ENCODE measurements around the gene LDLRAD4.
"Not testable (repeated sequence)": the region's sequence is repeated elsewhere in the genome, so short reads cannot be mapped to it uniquely, and the experiment has no call there.

Gene LDLRAD4

GRCh38 chr18:13688191-13689136, 469.9 kb downstream of the LDLRAD4 start:
- no peak for DNase-seq (ENCODE audit: low spot score)

- DNase-seq (ENCODE audit: low spot score) = not testable (repeated sequence)
Observed at GRCh38 chr18:13690060-13690459, 471.5 kb downstream of the LDLRAD4 start.

GRCh38 chr18:13695337-13695736, 476.8 kb downstream of the LDLRAD4 start:
- DNase-seq (ENCODE audit: low spot score) = not testable (repeated sequence)

GRCh38 chr18:13696961-13697360, 478.4 kb downstream of the LDLRAD4 start:
- DNase-seq (ENCODE audit: low spot score) = no peak

GRCh38 chr18:13700153-13700552, 481.6 kb downstream of the LDLRAD4 start:
- no peak for DNase-seq (ENCODE audit: low spot score)
